Stromal cell of bone marrow (primary cell): ENCODE measurements around the gene GRID2.

ENCODE experiments used
- DNase-seq: peaks from one replicate; pipeline ENCODE4 v3.0.0-alpha.2; 2012; ENCODE audit warnings: low read depth

Gene GRID2

DNA sequence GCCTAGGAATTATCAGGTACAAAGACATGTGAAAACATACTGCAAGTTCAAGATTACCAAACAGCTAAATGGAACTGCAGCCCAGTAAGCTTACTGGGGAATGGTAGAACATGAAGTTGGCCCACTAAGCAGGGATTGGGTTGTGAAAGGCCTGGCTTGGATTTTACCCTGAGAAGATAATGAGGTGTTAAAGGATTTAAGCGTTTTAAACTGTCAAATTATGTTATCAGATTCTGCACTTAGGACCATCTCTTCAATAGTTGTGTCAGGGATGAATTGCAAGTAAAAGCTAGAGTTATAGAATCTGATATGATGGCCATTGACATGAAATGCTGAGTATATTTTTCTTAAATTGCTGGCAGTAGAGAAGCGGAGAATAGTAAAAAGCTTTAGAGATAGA is 225.7 kb downstream of the GRID2 start:
- DNase-seq = no peak

DNA sequence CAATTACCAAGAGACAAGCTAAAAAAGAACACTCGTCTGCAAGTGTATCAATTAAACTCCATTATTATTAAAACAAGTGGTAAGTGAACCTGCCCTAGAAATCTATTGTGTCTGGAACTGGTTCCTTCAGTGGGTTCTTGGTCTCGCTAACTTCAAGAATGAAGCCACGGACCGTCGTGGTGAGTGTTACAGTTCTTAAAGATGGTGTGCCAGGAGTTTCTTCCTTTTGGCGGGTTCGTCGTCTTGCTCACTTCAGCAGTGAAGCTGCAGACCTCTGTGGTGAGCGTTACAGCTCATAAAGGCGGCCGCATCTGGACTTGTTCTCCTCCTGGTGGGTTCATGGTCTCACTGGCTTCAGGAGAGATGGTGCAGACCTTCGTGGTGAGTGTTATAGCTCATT is 231.8 kb downstream of the GRID2 start:
- DNase-seq = no peak

DNA sequence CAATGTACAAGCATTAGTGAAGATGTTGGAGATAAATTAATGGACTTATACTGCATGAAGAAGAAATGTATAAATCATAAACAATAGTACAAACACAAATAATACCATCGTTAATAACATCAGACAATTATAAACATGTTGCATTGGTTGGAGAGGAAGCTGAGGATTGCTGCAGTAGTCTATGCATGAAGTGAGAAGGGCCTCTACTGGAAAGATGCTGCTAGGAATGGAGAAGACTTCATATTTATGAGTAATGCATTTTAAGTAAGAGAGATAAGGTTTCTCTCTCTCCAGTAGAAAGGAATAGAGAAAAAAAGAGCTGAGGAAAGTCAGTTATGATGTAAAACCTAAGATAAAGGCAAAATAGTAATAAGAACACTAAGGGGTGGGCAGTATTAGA is 247.8 kb downstream of the GRID2 start:
- DNase-seq = no peak

DNA sequence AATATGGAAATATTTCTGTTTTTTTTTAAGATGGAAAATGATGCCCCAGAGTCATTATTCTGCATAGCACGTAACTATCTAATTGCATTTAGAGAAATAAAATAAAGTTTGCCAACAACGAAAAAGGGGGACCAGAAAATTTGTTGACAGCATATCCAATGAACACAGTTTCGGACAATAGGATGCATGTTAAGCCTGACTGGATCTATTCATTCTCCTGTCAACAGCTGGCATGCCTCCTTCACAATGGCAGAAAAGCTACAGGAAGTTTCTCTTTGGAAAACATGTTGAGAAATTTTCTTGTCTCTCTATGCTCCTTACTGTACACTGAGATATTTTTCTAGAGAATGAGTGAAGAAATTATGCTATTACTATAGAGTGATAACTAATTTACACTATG is 262.5 kb downstream of the GRID2 start:
- no peak for DNase-seq

DNA sequence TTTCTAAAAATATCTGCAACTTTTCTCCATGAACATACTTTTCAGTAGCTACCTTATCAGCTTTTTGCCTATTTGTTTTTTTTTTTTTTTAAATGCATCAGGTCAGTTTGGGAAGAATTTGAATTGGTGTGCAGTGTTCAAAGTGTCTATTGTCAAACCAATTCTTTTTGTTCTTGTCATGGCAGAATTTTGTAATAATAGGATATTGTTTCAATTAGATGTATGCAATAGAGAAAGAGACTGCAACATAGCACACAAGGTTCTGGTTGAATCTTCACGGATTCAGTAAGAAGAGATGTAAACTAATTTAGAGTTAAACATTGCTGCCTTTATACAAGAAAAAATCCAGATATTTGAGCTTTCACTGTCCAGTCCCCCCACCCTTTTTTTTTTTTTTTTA is 277.1 kb downstream of the GRID2 start:
- no peak for DNase-seq

DNA sequence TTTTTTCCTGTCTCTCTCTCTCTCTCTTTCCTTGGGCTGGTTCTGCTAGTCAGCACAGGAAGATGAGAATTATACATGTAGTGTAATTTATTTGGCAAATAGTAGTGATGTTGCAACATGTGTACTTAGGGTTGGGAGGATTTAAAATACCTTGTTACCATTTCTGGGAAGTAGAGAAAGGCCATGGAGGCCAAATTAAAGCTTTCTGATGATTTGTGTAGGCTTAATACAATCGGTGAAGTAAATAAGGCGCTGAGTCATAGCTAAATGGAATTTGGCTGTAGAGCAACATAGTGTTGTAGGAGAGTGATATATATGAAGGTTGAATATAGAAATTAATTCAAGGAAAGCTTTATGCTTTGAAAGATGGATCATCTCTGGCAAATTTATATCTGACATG is 295.3 kb downstream of the GRID2 start:
- DNase-seq = no peak

DNA sequence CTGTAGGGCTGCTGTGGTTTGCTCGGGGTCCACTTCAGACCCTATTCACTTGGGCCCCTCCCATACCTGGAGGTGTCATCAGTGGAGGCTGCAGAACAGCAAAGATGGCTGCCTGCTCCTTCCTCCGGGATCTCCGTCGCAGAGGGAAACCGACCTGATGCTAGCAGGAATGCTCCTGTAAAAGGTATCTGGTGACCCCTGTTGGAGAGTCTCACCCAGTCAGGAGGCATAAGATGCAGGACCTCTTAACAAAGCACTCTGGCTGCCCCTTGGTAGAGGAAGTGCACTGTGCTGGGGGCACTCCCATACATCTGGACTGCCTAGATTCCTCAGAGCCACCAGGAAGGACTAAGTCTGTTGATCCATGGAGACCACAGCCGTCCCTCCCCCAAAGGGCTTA is 296.9 kb downstream of the GRID2 start:
- DNase-seq = no peak

DNA sequence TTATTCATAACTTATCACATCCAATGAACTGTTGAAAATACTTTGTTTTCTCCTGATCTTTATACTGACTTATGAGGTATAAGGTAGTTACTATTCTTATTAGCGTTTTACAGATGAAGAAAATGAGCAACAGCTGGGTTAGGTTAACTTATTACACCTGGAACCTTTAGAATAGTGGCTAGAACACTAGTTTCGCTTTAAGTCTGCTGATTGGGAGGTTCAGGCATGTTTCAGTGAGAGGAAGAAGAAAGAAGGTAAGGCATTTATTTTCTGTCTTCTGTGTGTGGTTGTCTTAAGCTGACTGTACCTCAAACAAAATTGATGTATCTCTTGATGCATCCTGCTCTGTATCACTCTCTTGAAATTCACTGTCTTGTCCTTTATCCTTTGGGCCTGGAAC is 302.5 kb downstream of the GRID2 start:
- no peak for DNase-seq

DNA sequence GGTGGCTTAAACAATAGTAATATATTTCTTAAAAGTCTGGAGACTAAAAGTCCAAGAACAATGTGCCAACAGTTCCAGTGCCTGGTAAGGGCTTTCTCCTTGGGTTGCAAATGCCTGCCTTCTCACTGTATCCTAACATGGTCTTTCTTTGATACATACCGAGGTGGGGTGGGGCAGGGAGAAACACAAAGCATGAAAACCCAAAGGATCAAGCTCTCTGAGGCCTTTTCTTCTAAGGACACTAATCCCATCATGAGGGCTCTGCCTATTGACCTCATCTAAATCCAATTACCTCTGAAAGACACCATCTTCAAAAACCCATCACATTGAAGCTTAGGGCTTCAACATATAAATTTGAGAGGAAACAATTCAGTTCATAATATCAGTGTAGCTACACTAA is 311.3 kb downstream of the GRID2 start:
- DNase-seq = no peak

DNA sequence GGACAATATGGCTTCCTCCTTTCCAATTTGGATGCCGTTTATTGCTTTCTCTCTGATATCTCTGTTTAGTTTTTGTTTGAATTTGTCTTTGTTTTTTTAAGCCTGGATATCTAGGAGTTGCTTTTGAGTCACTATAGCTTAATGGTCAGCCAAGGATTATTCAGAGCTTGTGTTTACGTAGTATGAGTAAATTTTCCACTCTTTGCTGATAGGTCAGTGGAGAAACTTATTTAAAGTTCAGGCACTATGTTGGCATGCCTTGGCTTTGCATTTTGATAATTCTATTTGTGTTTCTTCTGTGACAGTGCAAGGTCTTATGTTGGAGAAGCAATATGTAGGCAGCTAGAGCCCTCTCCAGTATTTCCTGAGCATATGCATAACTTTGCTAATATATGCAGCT is 315.2 kb downstream of the GRID2 start:
- DNase-seq = no peak

DNA sequence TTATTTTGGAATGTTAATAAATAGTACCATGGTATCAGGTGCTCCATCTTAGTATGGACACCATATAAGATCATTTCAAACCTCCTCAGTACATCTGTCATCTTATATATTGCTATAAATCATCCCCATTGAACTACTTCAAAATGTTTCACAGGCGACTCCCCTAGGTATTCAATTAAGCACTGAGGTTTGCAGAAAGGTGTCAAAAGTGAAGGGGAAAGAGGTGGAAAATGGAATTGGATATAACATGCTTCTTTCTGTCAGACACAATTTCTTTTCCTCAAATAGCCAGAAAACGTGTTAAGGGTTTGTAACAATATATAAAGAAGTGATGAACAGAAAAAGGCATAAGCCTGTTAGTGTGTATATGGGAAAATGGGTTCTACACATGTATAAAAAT is 325.5 kb downstream of the GRID2 start:
- DNase-seq = no peak

DNA sequence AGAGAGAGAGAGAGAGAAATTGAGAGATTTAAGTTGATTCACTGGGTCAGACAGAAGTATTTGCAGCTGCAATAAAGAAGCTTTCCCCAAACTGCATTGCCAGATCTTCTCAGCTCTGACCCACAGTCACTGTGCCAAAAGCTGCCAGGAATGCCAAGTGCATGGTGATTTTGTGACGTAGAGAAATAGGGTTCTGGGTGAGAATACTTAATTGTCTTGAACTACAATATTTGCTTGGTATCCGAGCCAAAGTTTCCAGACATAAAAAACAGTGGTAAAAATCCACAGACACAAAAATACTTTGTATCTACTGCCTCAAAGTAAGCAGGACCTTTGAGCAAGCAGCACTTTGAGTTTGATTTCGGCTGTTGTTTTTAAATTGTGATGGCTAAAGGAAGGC is 331.1 kb downstream of the GRID2 start:
- no peak for DNase-seq

DNA sequence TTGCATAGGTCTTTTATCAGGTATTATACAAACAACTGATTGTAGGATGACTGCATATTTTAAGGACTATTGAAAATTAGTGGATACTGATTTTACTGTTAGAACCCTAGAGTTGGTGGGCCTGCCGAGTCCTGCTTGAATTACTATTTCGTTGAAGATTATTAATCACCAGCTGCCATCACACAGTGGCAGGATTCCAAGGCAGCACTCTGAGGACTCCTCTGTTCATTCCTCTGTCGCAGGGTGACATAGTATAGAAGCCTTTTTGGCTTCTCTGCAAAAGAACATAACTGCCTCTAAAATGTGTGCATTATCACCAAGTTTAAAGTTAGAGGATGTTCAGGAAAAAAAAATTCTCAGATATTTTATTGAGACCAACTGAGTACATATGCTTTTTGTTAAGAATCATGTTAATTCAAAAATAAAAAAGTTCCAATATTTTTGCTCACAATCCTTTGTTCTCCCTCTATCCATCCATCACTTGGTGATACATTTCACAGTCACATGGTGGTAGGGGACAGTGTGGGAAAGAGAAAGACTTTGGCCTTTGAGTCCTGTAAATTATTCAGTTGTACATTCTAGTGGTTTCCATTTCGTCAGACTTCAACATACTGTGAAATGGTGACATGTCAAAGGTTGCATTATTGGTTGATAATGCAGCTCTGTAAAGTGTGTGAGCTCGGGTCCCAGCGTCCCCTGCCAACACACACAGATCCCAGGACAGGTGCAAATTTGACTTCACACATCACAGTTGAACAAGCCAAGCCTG is 332.5 kb downstream of the GRID2 start:
- DNase-seq = no peak

DNA sequence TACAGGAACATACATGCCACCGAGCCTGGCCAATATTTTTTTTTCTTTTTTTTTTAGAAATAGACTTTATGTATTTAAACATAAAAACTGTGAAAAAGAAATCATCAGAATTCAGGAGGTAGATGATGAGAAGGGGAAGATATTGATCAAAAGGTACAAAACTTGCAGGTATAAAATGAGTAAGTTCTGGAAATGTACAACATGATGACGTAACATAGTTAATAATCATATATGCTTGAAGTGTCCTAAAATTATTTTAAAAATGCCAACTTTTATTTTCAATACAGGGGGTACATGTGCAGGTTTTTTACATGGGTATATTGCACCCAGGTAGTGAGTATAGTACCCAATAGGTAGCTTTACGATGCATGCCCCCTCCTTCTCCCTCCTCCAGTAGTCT is 337.6 kb downstream of the GRID2 start:
- DNase-seq = no peak

DNA sequence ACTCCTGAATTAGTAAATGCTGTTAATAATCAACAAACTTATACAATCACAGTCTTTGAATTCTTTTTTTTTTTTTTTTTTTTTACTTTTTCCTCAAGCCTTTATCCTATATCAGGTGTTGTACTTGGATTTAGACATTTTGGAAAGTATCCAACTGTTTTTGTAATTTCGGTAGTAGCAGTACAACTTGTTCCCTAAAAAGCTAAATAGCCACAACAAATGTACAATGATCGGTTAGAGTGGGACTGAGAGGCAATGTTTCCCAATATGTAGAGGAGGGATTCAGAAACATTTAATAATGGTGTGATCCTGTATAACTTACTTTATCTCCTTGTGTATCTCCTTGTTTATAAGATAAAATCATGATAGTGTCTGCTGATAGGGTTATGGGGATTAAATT is 343.1 kb downstream of the GRID2 start:
- DNase-seq = no peak

DNA sequence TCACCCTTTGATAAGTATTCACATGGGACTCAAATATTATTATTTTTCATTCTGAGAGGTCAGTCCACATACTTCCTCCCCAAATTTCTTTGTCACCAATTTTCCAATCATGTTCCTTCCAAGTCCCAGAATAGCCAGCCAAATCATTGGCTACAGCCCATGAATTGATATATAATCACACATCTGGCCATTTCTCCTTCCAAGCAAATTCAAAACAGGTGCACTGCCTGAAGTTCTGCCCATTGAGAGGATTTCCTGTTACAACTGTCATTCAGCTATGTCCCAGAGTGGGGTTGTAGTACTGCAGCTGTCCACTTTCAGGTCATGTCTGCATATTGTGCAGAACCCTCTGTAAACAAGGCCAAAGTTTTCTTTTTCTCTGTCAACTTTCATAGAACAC is 347.8 kb downstream of the GRID2 start:
- no peak for DNase-seq

DNA sequence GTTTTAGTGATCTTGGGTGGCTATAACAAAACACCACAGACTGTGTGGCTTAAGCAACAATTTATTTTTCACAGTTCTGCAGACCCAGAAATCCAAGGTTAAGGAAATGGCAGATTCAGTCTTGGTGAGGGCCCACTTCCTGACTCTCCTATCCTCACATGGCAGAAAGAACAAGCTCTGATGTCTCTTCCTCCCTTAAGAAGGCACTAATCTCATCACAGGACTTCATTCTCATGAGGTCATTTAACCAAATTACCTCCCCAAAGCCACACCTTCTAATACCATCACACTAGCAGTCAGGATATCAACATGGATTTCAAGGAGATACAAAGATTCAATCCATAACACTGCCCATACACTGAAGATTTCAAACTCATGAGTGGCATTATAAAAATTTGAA is 350.3 kb downstream of the GRID2 start:
- DNase-seq = no peak

DNA sequence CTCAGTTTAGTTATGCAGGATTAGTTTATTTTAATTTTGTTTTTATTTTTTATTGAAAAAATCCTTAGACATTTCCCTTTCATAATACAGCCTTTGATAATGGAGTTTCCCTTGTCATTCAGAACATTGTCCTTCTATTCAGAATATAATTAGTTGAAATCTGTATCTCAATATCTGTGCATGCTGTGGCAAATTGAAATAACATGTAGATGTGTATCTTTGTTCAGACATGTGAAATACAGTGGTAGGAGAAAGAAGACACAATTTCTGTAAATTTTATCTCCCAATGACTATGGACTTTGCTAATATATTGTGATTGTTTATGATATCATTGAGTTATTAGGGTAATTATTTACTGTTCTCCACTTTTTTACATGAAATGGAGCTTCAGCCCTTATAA is 353.9 kb downstream of the GRID2 start:
- no peak for DNase-seq

DNA sequence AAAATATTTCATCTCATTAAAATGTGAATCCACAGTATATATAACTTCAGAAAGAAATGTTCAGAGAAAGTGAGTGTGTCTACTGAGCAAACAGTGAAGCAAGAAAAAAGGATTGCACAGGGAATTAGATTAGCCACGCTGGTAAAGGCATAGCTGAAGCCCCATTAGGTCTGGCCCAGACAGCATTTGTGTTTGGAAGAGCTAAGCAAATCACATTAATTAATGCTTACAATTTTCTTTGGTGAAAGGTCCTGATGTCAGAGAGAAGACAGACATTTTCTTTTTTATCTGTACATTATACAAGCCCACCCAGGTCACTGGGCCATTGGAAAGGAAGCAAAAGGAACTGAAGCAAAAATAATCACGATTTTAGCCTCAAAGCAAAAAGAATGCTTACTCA is 354.6 kb downstream of the GRID2 start:
- DNase-seq = no peak

DNA sequence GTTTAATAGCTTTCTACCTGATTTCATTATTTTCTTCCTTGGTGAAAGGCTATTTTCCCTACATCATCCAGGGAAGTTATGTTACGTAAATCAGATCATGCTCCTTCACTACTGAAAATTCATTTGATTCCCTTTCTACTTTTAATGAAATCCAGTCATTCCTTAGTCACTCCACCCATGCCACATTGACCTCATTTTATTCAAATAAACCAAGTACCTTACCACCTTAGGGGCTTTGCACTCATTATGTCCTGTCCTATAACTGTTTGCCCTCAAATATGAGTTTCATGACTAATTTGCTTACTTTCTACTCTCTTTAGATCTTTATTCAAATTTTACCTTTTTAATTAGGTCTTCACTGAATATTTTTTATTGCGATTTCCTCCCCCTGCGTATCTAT is 374.0 kb downstream of the GRID2 start:
- DNase-seq = no peak

DNA sequence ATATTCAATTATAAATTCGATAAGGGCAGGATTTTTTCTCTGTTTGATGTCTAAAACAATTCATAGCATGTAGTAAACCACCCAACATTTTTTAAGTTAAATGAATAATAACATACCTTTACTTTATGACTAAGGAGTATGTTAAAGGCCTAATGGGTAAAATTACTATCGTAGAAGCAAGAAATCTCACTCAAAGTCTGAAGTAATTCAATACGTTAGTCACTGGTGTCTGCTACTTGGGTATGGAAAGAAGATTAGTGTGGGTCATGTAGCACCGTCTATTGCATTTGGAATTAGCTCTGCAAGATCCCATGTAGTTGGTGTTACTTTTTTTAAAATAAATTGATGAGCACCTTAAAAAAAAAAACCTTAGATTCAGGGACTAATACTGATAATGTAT is 374.5 kb downstream of the GRID2 start:
- DNase-seq = no peak

DNA sequence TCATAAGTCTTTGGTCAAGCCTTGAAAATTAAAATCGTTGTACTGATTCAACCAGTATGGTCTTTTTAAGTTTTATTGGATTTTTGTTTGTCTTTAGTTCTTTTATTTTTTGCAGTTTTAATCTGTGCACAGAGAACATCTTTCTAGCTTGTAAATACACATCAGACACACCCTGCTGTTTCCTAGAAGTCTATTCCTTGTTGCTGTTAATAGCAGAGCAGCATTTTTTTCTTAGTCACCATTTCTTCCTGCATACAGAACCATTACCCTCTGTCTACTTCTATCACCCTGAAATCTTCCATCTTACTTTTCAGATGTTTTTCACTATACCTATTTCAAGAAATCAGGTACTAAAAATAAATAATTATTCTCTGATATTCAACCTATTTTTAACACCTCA is 375.4 kb downstream of the GRID2 start:
- no peak for DNase-seq

DNA sequence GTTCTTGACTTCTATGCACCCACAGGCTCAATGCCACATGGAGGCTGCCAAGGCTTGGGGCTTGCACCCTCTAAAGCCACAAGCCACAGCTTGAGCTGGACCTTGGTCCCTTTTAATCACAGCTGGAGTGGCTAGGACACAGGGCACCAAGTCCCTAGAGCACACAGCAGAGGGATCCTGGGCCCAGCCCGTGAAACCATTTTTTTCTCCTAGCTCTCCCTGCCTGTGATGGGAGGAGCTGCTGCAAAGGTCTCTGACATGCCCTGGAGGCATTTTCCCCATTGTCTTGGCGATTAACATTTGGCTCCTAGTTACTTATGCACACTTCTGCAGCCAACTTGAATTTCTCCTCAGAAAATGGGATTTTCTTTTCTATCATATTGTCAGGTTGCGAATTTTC is 410.9 kb downstream of the GRID2 start:
- no peak for DNase-seq

DNA sequence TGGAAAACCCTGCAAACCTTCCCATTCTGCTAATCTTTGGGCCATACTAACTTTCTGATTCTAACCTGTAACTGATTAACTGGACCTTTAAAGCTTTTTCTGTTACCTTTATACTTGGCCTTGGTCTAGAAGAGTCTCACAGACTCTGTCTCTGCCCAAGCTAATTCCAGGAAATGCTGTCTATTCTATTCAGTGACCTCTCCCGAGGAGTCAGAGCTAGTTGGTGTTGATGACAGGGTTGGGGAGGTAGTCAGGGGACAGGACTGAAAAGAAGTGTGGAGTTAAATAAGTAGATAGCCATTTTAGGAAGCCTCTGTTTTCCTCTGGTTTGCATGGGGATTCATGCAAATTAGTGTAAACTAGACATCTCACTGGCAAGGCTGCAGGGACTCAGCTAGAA is 429.5 kb downstream of the GRID2 start:
- DNase-seq = no peak
